Retinal pigment epithelial cell (primary cell): Measurements from ENCODE around the gene PDE2A.

Source experiments
- DNase-seq: peaks from one replicate; pipeline ENCODE4 v3.0.0-alpha.2; 2010; ENCODE audit warnings: low read depth
- H3K4me3 ChIP-seq: 2 replicates; pipeline ENCODE4 v1.5.1; 2011; ENCODE audit warnings: mild to moderate bottlenecking, low read length, control low read depth, moderate library complexity
- CTCF ChIP-seq: conservative IDR thresholded peaks from 2 replicates; pipeline ENCODE4 v1.5.1; 2011; ENCODE audit warnings: low read depth, low read length, control low read depth, inconsistent platforms

Gene PDE2A

DNA sequence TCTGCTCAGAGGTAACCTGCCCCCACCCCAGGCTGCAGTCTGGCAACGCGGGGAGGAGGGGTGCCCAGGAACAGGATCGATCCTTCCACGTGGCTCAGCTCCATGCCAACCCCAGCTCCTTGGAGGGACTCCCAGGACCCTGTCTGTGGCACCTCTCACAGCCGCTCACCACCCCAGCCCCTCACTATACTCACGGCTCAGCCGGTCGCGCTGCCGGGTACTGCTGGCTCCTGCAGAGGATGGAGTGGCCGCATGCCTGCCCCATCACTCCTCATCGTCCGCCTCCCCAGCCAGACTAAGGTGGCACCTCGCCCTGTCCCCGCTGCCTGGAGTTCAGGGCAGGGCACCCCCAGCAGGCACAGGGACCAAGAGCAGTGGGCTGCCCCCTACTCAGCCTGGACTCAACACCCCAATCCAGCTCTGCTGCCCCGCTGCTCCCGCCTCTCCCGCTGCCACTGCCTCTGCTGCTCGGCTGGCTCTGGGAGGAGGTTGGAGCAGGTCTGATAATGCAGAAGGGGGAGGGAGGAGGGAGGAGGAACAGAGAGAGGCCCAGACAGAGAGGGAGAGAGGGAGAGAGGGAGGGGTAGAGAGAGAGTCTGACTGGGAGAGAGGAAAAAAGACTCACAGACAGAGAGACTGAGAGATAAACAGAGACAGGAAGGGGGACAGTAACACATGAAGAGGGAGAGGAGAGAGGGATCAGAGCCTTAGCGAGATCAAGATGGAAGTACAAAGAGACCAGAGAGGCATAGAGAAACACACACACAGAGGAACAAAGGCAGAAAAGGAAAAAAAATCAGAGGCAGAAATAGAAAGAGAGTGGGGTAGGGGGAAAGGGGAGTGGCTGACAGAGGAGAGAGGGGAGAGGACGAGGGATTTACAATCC is at the start of gene PDE2A:
PDE2A (minus strand) TSS at position 480 of the 886 bp plus-strand sequence; CDS start at position 265, 215 bp downstream.
- H3K4me3 ChIP-seq, result no peak within 1 kb of the TSS
- no peak for DNase-seq
- TF ChIP-seq CTCF, result no peak

GRCh38 chr11:72723508-72723907 is 49.3 kb upstream of the PDE2A start:
- TF ChIP-seq CTCF, result no peak

GRCh38 chr11:72722050-72722748 is 48.0 kb upstream of the PDE2A start:
- no peak for TF ChIP-seq CTCF
- peak overlapping the region; percentile 64 for H3K4me3 ChIP-seq
- no peak for DNase-seq

More at GRCh38 chr11:72723508-72723907, 49.3 kb upstream of the PDE2A start:
- no peak for DNase-seq
- no peak overlapping the region for H3K4me3 ChIP-seq

DNA sequence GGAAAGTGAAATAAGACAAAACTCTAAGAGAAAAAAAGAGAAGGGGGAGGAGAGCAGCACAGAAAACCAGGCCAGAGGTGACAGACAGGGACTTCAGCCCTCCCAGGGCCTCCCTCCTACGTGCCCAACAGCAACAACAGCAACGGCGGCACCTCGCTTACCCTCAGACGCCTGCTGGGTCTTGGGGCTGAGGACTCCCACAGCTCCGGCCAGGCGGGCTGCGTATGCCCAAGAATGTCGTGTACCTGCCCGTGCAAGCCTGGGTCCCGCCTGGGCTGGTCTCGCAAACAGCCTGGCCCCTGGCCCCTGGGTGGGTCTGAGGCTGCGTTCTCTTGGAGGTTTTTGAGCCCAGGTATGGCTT is 47.4 kb upstream of the PDE2A start:
- TF ChIP-seq CTCF, result no peak
- peak overlapping the region; percentile 64 for H3K4me3 ChIP-seq
- no peak for DNase-seq

DNA sequence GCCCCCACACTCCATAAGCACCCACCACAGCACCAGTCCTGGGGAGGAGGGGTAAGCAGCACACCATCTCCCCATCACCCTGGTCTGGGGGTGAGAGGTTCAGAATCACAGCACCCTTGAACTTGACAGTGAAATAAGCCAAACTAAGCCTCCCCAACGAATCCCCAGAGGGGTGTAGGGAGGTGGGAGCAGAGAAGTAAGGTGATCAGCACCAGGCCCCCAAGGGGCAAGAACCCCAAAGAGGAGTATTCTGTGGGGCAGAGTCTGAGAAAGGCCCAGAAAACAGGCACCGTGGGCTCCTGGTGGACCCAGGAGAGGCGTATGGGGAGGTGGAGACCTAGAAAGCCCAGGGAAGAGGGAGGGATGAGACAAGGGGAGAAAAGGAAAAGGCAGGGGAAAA is 47.1 kb upstream of the PDE2A start:
- TF ChIP-seq CTCF, result no peak
- no peak for DNase-seq
- H3K4me3 ChIP-seq, result peak overlapping the region; percentile 64

- H3K4me3 ChIP-seq, result peak overlapping the region; percentile 64
- no peak for TF ChIP-seq CTCF
These were observed 46.6 kb upstream of the PDE2A start for GRCh38 chr11:72720784-72721183.

More at GRCh38 chr11:72720784-72721183, 46.6 kb upstream of the PDE2A start:
- DNase-seq, result no peak
